ENCODE results near the gene ADAM10.

ADAM10 gene

GRCh38 chr15:58631319-58631718 is 118.2 kb downstream of the ADAM10 start:
- in situ Hi-C loops (cut with HindIII; ENCODE audit: low sequenced_read_pairs): no loop called here
- no peak for TF ChIP-seq CTCF (IDR thresholded peaks at IDR 0.05; ENCODE audit: low read depth, low read length)
- no peak for DNase-seq (ENCODE audit: low read depth, low spot score)
- no peak overlapping the region for H3K4me3 ChIP-seq (ENCODE audit: low read depth, low read length)

GRCh38 chr15:58629625-58630024 is 119.9 kb downstream of the ADAM10 start:
- in situ Hi-C loops (cut with HindIII; ENCODE audit: low sequenced_read_pairs): no loop called here
- TF ChIP-seq CTCF (IDR thresholded peaks at IDR 0.05; ENCODE audit: low read depth, low read length): no peak
- H3K4me3 ChIP-seq (ENCODE audit: low read depth, low read length): no peak overlapping the region
- DNase-seq (ENCODE audit: low read depth, low spot score): no peak

GRCh38 chr15:58628206-58628947 is 121.1 kb downstream of the ADAM10 start:
- peak overlapping the region; percentile 22 for H3K4me3 ChIP-seq (ENCODE audit: low read depth, low read length)
- in situ Hi-C loops (cut with HindIII; ENCODE audit: low sequenced_read_pairs): no loop called here
- peak; percentile 45 for DNase-seq (ENCODE audit: low read depth, low spot score)
- no peak for TF ChIP-seq CTCF (IDR thresholded peaks at IDR 0.05; ENCODE audit: low read depth, low read length)

GRCh38 chr15:58627701-58628100 is 121.8 kb downstream of the ADAM10 start:
- H3K4me3 ChIP-seq (ENCODE audit: low read depth, low read length): no peak overlapping the region
- TF ChIP-seq CTCF (IDR thresholded peaks at IDR 0.05; ENCODE audit: low read depth, low read length): no peak
- in situ Hi-C loops (cut with HindIII; ENCODE audit: low sequenced_read_pairs): no loop called here
- DNase-seq (ENCODE audit: low read depth, low spot score): no peak

- H3K4me3 ChIP-seq (ENCODE audit: low read depth, low read length): no peak overlapping the region
- no peak for TF ChIP-seq CTCF (IDR thresholded peaks at IDR 0.05; ENCODE audit: low read depth, low read length)
- in situ Hi-C loops (cut with HindIII; ENCODE audit: low sequenced_read_pairs): no loop called here
- DNase-seq (ENCODE audit: low read depth, low spot score): no peak
Observed at GRCh38 chr15:58627046-58627445, 122.5 kb downstream of the ADAM10 start.

- no peak for TF ChIP-seq CTCF (IDR thresholded peaks at IDR 0.05; ENCODE audit: low read depth, low read length)
- H3K4me3 ChIP-seq (ENCODE audit: low read depth, low read length): no peak overlapping the region
- in situ Hi-C loops (cut with HindIII; ENCODE audit: low sequenced_read_pairs): no loop called here
- DNase-seq (ENCODE audit: low read depth, low spot score): no peak
Observed at GRCh38 chr15:58626378-58626777, 123.1 kb downstream of the ADAM10 start.

Data from astrocyte of the spinal cord (primary cell).